Activated CD4-positive, alpha-beta T cell treated with anti-CD3 and anti-CD28 coated beads, Interleukin-2, amount 50 U/mL, for 4 hours (primary cell): ENCODE measurements around the gene GABPB1.

ENCODE experiments used
- DNase-seq, 2 experiments: peaks; one replicate each; pipeline ENCODE4 v3.0.0-alpha.2; 2020

The GABPB1 gene

DNA sequence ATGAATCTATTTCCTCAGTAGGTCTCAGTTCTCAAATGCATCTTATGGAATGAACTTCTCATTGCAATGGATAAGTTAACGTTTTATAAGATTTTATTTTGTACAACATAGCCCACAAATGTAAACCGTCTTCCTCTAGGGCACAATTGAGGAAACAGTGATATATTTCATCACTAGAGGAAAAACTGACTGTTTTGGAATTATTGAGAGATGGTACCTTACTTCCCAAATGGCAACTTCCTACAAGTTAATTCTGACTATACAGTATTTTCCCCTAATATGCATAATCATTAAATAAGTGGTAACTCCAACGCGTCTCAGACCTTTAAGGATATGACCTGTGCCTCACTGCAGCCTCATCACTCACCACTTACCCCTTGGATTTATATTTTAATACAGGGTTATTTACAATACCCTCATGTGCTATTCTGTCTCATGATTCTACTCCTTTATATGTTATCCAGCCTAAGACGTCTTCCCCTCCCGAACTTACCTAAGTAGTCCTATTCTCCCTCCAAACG lies 13.3 kb downstream of the GABPB1 start:
- no peak for DNase-seq

DNA sequence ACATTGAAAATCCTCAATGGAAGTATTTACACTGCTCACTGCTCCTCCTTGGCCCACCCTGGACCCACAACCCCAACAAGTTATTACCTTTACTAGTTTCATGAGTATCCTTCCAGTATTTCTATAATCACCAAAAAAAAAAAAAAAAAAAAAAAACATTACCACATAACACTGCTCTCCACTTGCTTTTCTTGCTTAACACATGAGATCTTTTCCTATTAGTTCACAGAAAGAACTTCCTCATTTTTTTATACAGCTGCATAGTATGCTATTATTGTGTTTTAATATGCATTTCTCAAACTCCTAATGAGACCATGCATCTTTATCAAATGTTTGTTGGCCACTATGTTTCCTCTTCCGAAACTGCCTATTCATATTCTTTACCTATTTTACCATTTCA lies 14.6 kb downstream of the GABPB1 start:
- no peak for DNase-seq

GRCh38 chr15:50339717-50340116 lies 15.3 kb downstream of the GABPB1 start:
- no peak for DNase-seq

DNA sequence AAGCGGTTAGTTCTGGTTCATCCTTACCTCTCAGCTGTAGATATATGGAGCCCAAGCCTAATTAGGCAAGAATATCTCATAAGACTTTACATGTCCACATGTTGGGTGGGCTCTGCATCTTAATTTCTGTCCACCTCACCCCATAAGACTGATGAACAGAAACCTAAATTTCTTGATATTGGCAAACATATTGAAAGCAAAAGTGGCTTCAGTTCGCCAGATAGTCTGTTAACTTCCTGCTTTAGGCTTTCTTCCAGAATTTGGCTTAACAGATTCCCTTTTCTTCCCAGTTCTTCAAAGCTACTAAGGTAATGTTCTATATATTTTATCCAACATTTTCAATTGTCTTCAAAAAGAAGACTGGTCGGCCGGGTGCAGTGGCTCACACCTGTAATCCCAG lies 19.7 kb downstream of the GABPB1 start:
- DNase-seq = no peak

- DNase-seq = no peak
These were observed 21.8 kb downstream of the GABPB1 start for GRCh38 chr15:50333229-50333628.

DNA sequence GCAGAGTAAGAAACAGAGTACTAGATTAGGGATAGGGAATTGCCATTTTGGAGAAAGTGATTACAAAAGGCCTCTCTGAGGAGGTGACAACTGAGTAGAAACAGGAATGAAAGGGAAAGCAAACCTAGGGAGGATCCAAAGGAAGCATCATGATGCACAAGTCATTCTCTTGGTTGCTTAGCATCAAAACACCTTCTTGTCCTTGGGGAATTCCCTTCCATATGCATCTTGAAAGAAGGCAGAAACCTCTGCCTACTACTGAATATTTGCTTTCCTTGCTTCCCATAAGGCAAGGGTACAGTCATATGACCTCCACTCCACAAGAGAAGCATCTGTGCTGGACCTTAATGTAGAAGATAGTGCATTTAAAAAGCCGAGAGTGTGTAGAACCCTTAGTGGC lies 24.1 kb downstream of the GABPB1 start:
- no peak for DNase-seq

DNA sequence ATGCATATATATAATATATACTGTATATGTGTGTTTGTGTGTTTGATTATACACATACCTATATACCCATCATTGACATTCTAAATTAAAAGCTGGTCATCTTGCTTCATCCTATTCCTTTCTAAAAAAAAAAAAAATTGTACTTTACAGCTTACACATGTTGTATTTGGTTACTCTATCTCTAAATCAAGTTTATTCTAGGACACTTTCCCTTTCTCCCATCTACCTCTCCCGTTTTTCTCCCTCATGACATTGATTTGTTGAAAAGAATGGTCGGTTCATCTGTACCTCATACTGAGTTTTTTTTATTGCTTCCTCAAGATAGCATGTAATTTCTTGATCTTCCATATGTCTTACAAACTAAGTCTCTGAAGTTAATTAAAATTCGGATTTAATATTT lies 26.9 kb downstream of the GABPB1 start:
- no peak for DNase-seq

- DNase-seq = no peak
These were observed 33.3 kb downstream of the GABPB1 start for GRCh38 chr15:50321680-50322210.

GRCh38 chr15:50320504-50320903 lies 34.5 kb downstream of the GABPB1 start:
- no peak for DNase-seq

GRCh38 chr15:50318697-50319096 lies 36.3 kb downstream of the GABPB1 start:
- no peak for DNase-seq

DNA sequence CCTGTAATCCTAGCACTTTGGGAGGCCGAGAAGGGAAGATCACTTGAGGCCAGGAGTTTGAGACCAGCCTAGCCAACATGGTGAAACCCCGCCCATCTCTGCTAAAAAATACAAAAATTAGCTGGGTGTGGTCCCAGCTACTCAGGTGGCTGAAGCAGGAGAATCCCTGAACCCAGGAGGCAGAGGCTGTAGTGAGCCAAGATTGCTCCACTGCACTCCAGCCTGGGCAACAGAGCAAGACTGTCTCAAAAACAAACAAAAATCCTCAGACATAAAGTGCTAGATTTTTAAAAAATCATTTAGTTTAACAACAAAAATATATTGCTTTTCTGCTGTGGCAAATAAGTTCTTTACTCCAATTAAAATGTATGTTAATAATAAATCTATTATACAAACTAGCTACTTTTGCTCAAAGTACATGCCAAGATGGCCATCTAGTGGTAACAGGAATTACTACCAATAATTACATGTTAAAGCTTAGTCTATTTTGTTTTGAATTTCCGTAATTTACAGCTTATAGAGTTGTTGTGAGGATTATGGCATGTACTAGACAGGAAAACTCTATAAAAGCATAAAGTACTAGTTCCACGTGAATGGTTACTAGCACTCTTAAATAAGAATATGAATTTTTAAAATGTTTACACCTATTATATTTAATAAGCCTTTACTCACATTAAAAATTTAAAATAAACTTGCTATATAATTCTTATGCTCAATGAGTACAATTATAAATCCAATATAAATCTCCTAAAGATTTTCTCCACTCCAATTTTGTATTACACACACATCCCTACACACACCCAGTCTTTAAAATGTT lies 39.0 kb downstream of the GABPB1 start:
- DNase-seq = no peak

GRCh38 chr15:50312636-50313035 lies 42.4 kb downstream of the GABPB1 start:
- DNase-seq = no peak

DNA sequence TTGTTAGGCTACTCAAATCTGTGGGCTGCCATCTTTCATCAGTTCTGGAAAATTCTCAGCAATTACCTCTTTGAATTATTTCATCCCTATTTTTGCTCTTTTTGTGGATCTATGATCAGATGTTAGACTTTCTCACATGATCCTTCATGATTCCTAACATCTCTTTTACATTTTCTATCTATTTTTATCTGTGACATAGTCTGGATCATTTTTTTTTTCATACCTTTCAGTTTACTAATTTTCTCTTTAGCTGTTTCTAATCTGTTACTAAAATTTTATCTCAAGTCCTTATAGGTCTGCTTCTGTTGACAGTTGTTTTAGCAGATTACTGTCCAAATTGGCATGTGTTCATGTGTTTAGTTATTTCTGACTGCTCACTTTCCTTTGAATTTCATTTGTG lies 47.2 kb downstream of the GABPB1 start:
- no peak for DNase-seq

DNA sequence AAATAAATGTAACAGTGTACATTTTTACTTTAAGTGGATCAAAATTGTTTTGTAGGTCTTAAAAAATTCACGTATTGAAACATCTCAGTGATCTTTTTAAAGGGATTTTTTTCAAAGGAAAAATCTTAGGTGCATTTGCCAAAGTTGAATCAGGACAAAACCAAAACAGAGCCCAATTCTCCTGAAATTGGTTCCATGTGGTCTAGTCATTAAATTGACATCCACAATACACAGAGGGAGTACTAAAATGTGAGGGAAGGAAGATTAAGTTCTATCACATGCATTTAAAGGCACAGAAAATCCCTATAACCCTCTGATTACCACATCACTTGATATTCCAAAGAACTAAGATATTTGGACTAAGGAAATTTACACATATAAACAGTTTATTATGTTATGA lies 50.2 kb downstream of the GABPB1 start:
- no peak for DNase-seq

DNA sequence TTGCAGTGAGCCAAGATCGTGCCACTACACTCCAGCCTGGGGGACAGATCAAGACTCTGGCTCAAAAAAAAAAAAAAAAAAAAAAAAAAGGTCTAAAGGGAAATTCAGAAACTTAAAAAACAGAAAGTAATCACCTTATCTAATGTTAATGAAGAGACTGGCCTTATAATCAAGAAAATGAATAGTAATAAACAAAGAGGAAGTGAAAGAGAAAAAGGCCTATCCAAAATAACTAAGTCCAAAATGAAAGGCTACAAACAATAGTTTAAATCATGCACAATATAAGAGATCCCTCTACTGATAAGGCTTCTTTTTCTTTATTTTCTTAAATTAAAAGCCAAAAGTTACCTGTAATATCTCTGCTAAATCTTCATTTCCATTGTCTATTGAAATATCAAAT lies 52.4 kb downstream of the GABPB1 start:
- DNase-seq = no peak

- DNase-seq = no peak
These were observed 56.7 kb downstream of the GABPB1 start for GRCh38 chr15:50298340-50298739.

- no peak for DNase-seq
These were observed 59.0 kb downstream of the GABPB1 start for GRCh38 chr15:50295966-50296365.

DNA sequence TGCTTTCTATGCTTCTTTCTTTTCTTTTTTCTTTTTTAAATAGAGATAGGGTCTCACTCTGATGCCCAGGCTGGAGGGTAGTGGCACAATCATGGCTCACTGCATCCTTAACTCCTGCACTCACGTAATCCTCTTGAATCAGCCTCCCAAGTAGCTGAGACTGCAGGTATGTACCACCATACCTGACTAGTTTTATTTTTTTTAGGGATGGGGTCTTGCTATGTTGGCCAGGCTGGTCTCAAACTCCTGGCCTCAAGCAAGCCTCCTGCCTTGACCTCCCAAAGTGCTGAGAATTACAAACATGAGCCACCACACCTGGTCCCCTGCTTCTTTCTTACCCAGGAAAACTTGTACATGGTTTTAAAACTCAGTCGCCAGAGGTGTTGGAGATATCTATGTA lies 65.2 kb downstream of the GABPB1 start:
- DNase-seq = no peak

DNA sequence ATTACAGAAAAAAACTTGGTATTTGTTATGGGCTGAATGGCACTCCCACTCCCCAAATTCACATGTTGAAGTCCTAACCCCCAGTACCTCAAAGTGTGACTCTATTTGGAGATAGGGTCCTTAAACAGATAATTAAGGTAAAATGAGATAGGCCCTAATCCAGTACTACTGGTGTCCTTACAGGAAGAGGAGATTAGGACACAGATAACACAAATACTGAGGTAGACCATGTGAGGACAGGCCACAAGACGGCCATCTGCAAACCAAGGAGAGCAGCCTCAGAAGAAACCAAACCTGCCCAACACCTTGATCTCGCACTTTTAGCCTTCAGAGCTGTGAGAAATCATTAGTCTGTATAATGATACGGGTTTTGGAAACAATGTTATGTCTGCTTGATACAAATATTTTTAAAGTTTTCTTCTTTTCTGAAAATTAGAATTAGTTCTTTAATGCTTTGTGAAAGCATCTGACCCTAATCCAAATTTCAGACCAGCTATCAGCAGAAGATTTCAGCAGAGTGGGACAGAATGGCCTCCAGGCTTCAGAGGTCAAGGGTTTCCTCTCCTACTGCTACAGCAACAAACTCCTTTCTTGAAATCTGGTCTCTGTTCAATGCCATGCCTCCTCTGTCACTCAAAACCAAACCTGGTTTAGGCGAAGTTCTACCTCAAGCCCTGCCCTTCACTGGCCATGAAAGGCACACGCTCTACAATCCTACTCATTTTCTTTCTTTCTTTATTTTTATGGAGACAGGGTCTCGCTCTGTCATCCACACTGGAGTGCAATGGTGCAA lies 67.5 kb downstream of the GABPB1 start:
- no peak for DNase-seq

- DNase-seq = no peak
These were observed 73.6 kb downstream of the GABPB1 start for GRCh38 chr15:50281427-50281826.

GRCh38 chr15:50280271-50280670 lies 74.7 kb downstream of the GABPB1 start:
- DNase-seq = no peak

- DNase-seq = no peak
These were observed 76.5 kb downstream of the GABPB1 start for GRCh38 chr15:50278496-50278895.

- DNase-seq = no peak
These were observed 77.6 kb downstream of the GABPB1 start for GRCh38 chr15:50277370-50277769.

GRCh38 chr15:50275908-50276307 lies 79.1 kb downstream of the GABPB1 start:
- no peak for DNase-seq
